Right atrium auricular region (tissue), 2 donors: ENCODE data around the gene FBXO46. TPM values are rescaled to one million over a fixed set of nuclear protein-coding genes. Genes with fewer than 3 reads are reported as not detected.
"Not testable (repeated sequence)": the region's sequence is repeated elsewhere in the genome, so short reads cannot be mapped to it uniquely, and the experiment has no call there.

Experiments used
- DNase-seq: peaks from one replicate; pipeline ENCODE4 v3.0.0-alpha.2; 2019; ENCODE audit warnings: low spot score
- H3K27ac ChIP-seq, 2 donors: fragments of 200-600 bp; sonication (generic); 1 replicate in 1 of 2; 2 replicates in 1 of 2; pipeline ENCODE4 v1.5.1; 2016 to 2019
- H3K27me3 ChIP-seq, 2 donors: fragments of 200-600 bp; sonication (generic); one replicate each; pipeline versions ENCODE4 v1.5.1 to v1.6.0; 2017 to 2019
- H3K36me3 ChIP-seq: fragments of 200-600 bp; sonication (generic); one replicate; pipeline ENCODE4 v1.5.1; 2016
- H3K4me1 ChIP-seq, 2 donors: fragments of 200-600 bp; sonication (generic); one replicate each; pipeline versions ENCODE4 v1.5.1 to v1.6.0; 2017 to 2019
- H3K4me3 ChIP-seq, 2 donors: fragments of 200-600 bp; sonication (generic); 1 replicate in 1 of 2; 2 replicates in 1 of 2; pipeline ENCODE4 v1.5.1; 2017 to 2019; ENCODE audit warnings: mild to moderate bottlenecking in 1 of 2, moderate library complexity in 1 of 2
- H3K9me3 ChIP-seq, 2 donors: fragments of 200-600 bp; sonication (generic); one replicate each; pipeline ENCODE4 v1.5.1; 2019
- CTCF ChIP-seq, 2 donors: fragments of 200-600 bp; sonication (generic); IDR thresholded peaks; one replicate each; pipeline ENCODE4 v1.5.1; 2019; ENCODE audit warnings: antibody characterized with exemption in 2 of 2
- total RNA-seq, 2 donors: library from RNA; depleted of rRNA; stranded (reverse); fragments of >200 nt; gene quantifications; one replicate each; pipeline ENCODE4 v1.1.0, GENCODE V29; 2016

The FBXO46 gene
- total RNA-seq, 2 donors from 2014 or later = 11.6 to 12.1 TPM

GRCh38 chr19:45758921-45759320 lies 28.2 kb upstream of the FBXO46 start:
- Histone ChIP-seq H3K27ac (no peak overlapping the region), H3K9me3 (no peaks in the 10 kb centered on the region), H3K27me3 (no peaks in the 10 kb centered on the region), H3K4me1 (peaks cover 0 to 19% of the 10 kb centered on the region in 2 donors), H3K4me3 (no peak overlapping the region), H3K36me3 (no peaks in the 10 kb centered on the region)
- no peak for TF ChIP-seq CTCF (IDR thresholded peaks at IDR 0.05)
- no peak for DNase-seq

GRCh38 chr19:45757695-45758094 lies 27.0 kb upstream of the FBXO46 start:
- Histone ChIP-seq H3K9me3 (no peaks in the 10 kb centered on the region), H3K27ac (no peak overlapping the region), H3K4me1 (peaks cover 0 to 7% of the 10 kb centered on the region in 2 donors), H3K4me3 (no peak overlapping the region), H3K36me3 (no peaks in the 10 kb centered on the region), H3K27me3 (no peaks in the 10 kb centered on the region)
- no peak for DNase-seq
- TF ChIP-seq CTCF (IDR thresholded peaks at IDR 0.05) = no peak

GRCh38 chr19:45754323-45754722 lies 23.6 kb upstream of the FBXO46 start:
- Histone ChIP-seq H3K9me3 (no peaks in the 10 kb centered on the region), H3K4me3 (no peak overlapping the region), H3K36me3 (no peaks in the 10 kb centered on the region), H3K27me3 (no peaks in the 10 kb centered on the region), H3K4me1 (no peaks in the 10 kb centered on the region), H3K27ac (no peak overlapping the region)
- no peak for TF ChIP-seq CTCF (IDR thresholded peaks at IDR 0.05)
- no peak for DNase-seq

GRCh38 chr19:45753548-45753947 lies 22.9 kb upstream of the FBXO46 start:
- Histone ChIP-seq H3K4me1 (no peaks in the 10 kb centered on the region), H3K9me3 (no peaks in the 10 kb centered on the region), H3K36me3 (no peaks in the 10 kb centered on the region), H3K4me3 (no peak overlapping the region), H3K27me3 (no peaks in the 10 kb centered on the region), H3K27ac (no peak overlapping the region)
- DNase-seq = no peak
- TF ChIP-seq CTCF (IDR thresholded peaks at IDR 0.05) = no peak

- Histone ChIP-seq H3K27me3 (no peaks in the 10 kb centered on the region), H3K36me3 (no peaks in the 10 kb centered on the region), H3K9me3 (no peaks in the 10 kb centered on the region), H3K4me1 (no peaks in the 10 kb centered on the region), H3K4me3 (no peak overlapping the region), H3K27ac (no peak overlapping the region)
- no peak for TF ChIP-seq CTCF (IDR thresholded peaks at IDR 0.05)
- DNase-seq = no peak
Observed at GRCh38 chr19:45752639-45753038, 21.9 kb upstream of the FBXO46 start.

- H3K27ac ChIP-seq, H3K27me3 ChIP-seq, H3K36me3 ChIP-seq, H3K4me1 ChIP-seq, H3K4me3 ChIP-seq, DNase-seq, H3K9me3 ChIP-seq: not testable (repeated sequence)
Observed at GRCh38 chr19:45751483-45751882, 20.8 kb upstream of the FBXO46 start.
